Large intestine (tissue), 3 donors: ENCODE data around the gene CFAP74. TPM values are rescaled to one million over a fixed set of nuclear protein-coding genes. Genes with fewer than 3 reads are reported as not detected.

Source experiments
- DNase-seq, 2 donors: peaks; one replicate each; pipeline versions ENCODE4 v3.0.0 to v3.0.0-alpha.2; 2013
- H3K27ac ChIP-seq: one replicate; pipeline ENCODE4 v1.5.1; 2013; ENCODE audit warnings: low read length
- H3K27me3 ChIP-seq: 2 replicates; pipeline ENCODE4 v1.6.1; 2013; ENCODE audit warnings: low read length; ENCODE audit not compliant: control insufficient read depth, insufficient read depth
- H3K36me3 ChIP-seq: 2 replicates; pipeline ENCODE4 v1.6.1; 2013; ENCODE audit warnings: low read length; ENCODE audit not compliant: control insufficient read depth, insufficient read depth
- H3K4me1 ChIP-seq: one replicate; pipeline ENCODE4 v1.6.1; 2013; ENCODE audit warnings: low read length; ENCODE audit not compliant: control insufficient read depth, insufficient read depth
- H3K4me3 ChIP-seq: one replicate; pipeline ENCODE4 v1.5.1; 2013; ENCODE audit warnings: low read length
- H3K9me3 ChIP-seq: one replicate; pipeline ENCODE4 v1.6.1; 2013; ENCODE audit warnings: mild to moderate bottlenecking, low read depth, low read length, moderate library complexity; ENCODE audit not compliant: control insufficient read depth
- WGBS: methylation state at CpG from one replicate; pipeline ENCODE4 v1.1.5; 2013; ENCODE audit warnings: low lambda C conversion rate; ENCODE audit not compliant: insufficient coverage; 5-methylcytosine and 5-hydroxymethylcytosine counted together
- polyA plus RNA-seq: library from polyadenylated mRNA; unstranded; fragments of 120-200 nt; gene quantifications from one replicate; pipeline ENCODE4 v1.2.1, GENCODE V29; 2013

CFAP74 gene
- polyA plus RNA-seq, 1 donor: 1.4 TPM

GRCh38 chr1:1975535-1975934, 28.1 kb downstream of the CFAP74 start:
- H3K36me3 ChIP-seq: no peaks in the 10 kb centered on the region
- no peak overlapping the region for H3K27ac ChIP-seq
- H3K27me3 ChIP-seq: peaks cover 5% of the 10 kb centered on the region
- H3K4me1 ChIP-seq: no peaks in the 10 kb centered on the region
- no peak overlapping the region for H3K4me3 ChIP-seq
- DNase-seq: no peak
- WGBS: 90% methylated on average over 2 of the region's 14 CpGs
- H3K9me3 ChIP-seq: peaks cover 16% of the 10 kb centered on the region

DNA sequence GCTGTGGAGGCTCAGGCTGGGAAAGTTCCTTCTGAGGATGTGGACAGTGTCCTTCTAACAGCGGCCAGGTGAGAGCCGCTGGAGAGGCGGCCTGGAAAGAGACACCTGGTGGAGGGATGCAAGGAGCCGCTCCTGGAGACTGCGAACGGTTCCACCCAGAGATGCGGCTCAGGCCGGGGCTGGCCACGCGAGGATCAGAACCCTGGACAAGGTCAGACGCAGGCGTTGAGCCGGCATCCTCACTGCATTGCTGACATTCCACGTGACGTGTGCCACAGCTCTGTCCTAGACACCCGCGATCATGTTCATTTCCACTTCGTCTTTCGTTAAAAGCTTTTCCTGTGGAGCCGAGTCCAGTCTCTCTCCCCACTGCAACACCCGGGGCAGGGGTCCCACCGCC, 28.8 kb downstream of the CFAP74 start:
- H3K27ac ChIP-seq: no peak overlapping the region
- peaks cover 5% of the 10 kb centered on the region for H3K27me3 ChIP-seq
- DNase-seq: no peak
- no peaks in the 10 kb centered on the region for H3K36me3 ChIP-seq
- WGBS: 82% methylated on average over 3 of the region's 22 CpGs
- no peak overlapping the region for H3K4me3 ChIP-seq
- peaks cover 16% of the 10 kb centered on the region for H3K9me3 ChIP-seq
- H3K4me1 ChIP-seq: no peaks in the 10 kb centered on the region

- H3K4me3 ChIP-seq: no peak overlapping the region
- H3K36me3 ChIP-seq: no peaks in the 10 kb centered on the region
- peaks cover 14% of the 10 kb centered on the region for H3K9me3 ChIP-seq
- no CpG with 5 or more reads among the region's 34 CpGs for WGBS
- H3K27me3 ChIP-seq: peaks cover 5% of the 10 kb centered on the region
- no peak overlapping the region for H3K27ac ChIP-seq
- no peaks in the 10 kb centered on the region for H3K4me1 ChIP-seq
- DNase-seq: no peak
Observed at GRCh38 chr1:1973716-1974642, 29.6 kb downstream of the CFAP74 start.

DNA sequence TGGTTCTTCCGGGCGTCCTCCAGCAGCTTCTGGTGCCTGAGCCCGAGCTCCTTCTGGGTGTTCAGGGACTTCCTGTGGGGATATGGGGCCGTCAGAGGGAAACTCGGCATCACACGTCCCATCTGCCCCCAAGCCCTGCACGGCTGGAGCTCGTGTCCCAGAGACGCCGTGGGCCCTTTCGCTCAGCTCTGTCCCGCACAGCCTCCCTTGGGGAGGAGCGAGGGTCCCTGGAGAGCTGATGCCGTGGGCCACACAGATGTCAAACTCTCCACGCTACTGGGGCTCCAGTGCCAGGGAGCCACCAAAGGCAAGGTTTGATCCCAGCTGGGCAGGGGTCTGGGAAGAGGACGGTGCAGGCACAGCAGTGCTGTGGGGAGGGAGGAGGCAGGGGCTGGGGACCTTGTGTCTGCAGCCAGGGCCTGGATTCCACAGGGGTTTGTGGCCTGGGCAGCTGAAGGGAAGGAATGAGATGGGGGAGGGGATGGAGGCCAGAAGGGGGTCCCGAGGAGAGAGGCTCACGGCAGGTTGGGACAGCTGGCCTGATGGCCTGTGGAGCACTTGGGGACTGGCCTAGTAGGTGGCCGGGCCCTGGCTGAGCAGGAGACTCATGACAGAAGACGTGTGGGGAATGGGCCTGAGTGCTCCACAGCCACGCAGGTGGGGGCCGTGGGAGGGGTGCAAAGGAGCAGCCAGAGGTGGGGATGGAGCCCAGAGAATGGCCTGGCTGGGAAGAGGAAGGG, 30.4 kb downstream of the CFAP74 start:
- WGBS: 50% methylated on average over 1 of the region's 22 CpGs
- peaks cover 5% of the 10 kb centered on the region for H3K27me3 ChIP-seq
- no peak overlapping the region for H3K4me3 ChIP-seq
- no peak for DNase-seq
- no peaks in the 10 kb centered on the region for H3K4me1 ChIP-seq
- peaks cover 18% of the 10 kb centered on the region for H3K9me3 ChIP-seq
- no peaks in the 10 kb centered on the region for H3K36me3 ChIP-seq
- no peak overlapping the region for H3K27ac ChIP-seq

DNA sequence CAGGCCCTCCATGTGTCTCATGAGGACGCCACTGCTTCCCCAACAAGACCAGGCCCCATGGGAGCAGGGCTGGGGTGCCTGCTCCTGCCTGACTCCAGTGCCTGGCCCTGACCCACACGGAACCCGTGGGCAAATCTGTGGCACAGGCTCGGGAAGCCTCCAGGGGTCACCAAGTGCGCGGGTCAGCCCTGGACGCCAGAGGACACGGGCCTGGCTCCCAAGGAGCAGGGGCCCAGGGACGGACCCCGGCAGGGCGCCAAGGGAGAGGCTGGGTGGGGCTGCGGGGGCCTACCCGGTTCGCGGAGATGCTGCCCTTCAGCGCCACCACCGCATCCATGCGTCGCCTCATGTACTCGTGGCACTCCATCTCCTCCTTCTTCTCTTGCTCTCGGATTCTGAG, 31.9 kb downstream of the CFAP74 start:
- Histone ChIP-seq H3K36me3 (no peaks in the 10 kb centered on the region), H3K27ac (no peak overlapping the region), H3K4me3 (no peak overlapping the region), H3K9me3 (peaks cover 18% of the 10 kb centered on the region), H3K4me1 (no peaks in the 10 kb centered on the region), H3K27me3 (peaks cover 5% of the 10 kb centered on the region)
- WGBS: no CpG with 5 or more reads among the region's 21 CpGs
- no peak for DNase-seq

DNA sequence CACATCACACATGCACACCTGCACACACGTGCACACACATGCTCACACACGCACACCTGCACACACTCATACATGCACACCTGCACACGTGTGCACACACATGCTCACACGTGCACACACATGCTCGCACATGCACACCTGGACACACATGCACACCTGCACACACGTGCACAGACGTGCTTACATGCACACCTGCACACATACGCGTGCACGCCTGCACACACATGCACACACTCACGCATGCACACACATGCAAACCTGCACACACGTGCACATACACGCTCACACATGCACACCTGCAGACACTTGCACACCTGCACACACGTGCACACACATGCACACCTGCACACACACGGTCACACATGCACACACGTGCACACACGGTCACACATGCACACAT, 32.6 kb downstream of the CFAP74 start:
- peaks cover 16% of the 10 kb centered on the region for H3K9me3 ChIP-seq
- H3K4me3 ChIP-seq: no peak overlapping the region
- DNase-seq: no peak
- H3K4me1 ChIP-seq: no peaks in the 10 kb centered on the region
- peaks cover 9% of the 10 kb centered on the region for H3K27me3 ChIP-seq
- no peaks in the 10 kb centered on the region for H3K36me3 ChIP-seq
- WGBS: no CpG with 5 or more reads among the region's 17 CpGs
- H3K27ac ChIP-seq: no peak overlapping the region

DNA sequence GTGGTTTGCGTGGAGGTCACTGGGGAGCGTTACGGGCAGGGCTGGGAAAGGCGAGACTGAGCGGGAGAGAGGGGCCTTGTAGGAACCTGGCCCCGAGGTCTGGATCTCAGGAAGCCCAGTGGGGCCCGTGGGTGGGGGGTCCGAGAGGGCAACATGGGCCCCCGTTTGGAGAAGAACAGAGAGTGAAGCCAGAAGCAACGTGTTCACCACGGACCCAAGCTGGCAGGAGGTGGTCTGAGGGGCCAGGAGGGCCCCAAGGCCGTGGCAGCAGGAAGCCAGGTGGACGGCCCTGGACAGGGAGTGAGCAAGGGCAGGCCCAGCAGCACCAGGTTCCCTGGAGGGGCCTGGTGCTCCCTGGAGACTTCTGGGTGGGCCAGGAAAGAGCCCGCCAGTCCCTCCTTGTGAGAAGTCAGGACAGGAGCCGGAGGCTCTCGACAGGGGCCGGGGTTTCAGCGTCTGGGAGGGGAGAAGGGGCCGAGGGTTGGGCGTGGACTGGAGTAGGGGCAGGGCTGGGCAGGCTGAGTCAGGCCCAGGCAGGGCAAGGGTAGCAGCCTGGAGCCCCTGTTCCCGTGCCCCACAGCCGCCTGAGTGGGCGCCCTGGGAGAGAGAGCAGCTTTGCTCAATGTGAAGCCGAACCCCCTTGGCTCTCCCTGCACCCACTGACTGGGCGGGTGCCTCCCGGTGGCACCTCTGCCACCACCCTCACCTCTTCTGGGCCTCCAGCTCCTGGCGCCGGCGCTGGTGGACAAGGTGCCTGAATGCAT, 33.5 kb downstream of the CFAP74 start:
- no peak for DNase-seq
- H3K4me3 ChIP-seq: no peak overlapping the region
- no CpG with 5 or more reads among the region's 29 CpGs for WGBS
- H3K36me3 ChIP-seq: no peaks in the 10 kb centered on the region
- H3K9me3 ChIP-seq: peaks cover 14% of the 10 kb centered on the region
- no peak overlapping the region for H3K27ac ChIP-seq
- H3K27me3 ChIP-seq: peaks cover 12% of the 10 kb centered on the region
- H3K4me1 ChIP-seq: no peaks in the 10 kb centered on the region

GRCh38 chr1:1969505-1969900, 34.1 kb downstream of the CFAP74 start:
- WGBS: 40% methylated on average over 1 of the region's 10 CpGs
- Histone ChIP-seq H3K9me3 (peaks cover 14% of the 10 kb centered on the region), H3K36me3 (no peaks in the 10 kb centered on the region), H3K4me3 (no peak overlapping the region), H3K4me1 (no peaks in the 10 kb centered on the region), H3K27me3 (peaks cover 16% of the 10 kb centered on the region), H3K27ac (no peak overlapping the region)
- DNase-seq: no peak

DNA sequence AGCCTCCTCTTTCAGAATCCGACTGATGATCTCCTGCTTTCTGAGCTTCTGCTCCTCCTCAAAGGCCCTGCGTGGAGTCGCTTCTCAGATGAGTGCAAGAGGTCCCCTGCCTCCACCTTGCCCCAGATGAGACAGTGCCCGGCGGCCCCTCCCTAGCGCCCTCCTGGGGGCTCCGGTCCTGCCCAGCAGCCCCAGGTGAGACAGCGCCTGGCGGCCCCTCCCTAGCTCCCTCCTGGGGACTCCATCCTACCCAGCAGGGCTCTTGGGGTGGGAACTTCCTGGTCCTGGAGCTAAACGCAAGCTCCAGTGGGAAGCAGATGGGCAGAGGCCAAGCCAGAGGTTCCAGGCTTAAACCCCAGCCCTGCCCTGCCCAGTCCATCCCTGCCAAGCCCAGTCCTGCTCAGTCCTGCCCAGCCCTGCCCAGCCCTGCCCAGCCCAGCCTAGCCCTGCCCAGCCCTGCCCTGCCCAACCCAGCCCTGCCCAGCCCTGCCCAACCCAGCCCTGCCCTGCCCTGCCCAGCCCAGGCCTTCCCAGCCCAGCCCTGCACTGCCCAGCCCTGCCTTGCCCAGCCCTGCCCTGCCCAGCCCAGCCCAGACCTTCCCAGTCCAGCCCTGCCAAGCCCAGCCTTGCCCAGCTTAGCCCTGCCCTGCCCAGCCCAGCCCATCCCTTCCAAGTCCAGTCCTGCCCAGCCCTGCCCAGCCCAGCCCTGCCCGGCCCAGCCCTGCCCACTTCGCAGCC, 34.6 kb downstream of the CFAP74 start:
- H3K4me3 ChIP-seq: no peak overlapping the region
- no peak for DNase-seq
- no peaks in the 10 kb centered on the region for H3K36me3 ChIP-seq
- H3K27me3 ChIP-seq: peaks cover 16% of the 10 kb centered on the region
- H3K27ac ChIP-seq: no peak overlapping the region
- no CpG with 5 or more reads among the region's 12 CpGs for WGBS
- peaks cover 14% of the 10 kb centered on the region for H3K9me3 ChIP-seq
- no peaks in the 10 kb centered on the region for H3K4me1 ChIP-seq

DNA sequence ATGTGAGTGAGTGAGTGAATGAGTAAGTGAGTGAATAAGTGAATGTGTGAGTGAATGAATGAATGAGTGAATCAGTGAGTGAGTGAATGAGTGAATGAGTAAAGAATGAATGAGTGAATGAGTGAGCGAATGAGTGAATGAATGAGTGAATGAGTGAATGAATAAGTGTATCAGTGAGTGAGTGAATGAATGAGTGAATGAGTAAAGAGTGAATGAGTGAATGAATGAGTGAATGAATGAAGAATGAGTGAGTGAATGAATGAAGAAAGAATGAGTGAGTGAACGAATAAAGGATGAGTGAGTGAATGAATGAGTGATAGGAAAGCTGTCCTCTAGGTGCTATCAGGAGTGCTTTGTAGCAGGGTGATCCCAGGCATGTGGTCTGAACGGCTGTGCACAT, 35.7 kb downstream of the CFAP74 start:
- Histone ChIP-seq H3K27ac (no peak overlapping the region), H3K9me3 (peaks cover 14% of the 10 kb centered on the region), H3K4me1 (no peaks in the 10 kb centered on the region), H3K36me3 (no peaks in the 10 kb centered on the region), H3K27me3 (peaks cover 21% of the 10 kb centered on the region), H3K4me3 (no peak overlapping the region)
- WGBS: 100% methylated on average over 1 of the region's 3 CpGs
- DNase-seq: no peak
